ENCODE results near the gene TTC21A.

The TTC21A gene

GRCh38 chr3:39154280-39155021, 47.0 kb downstream of the TTC21A start (continued):
- no peak for TF ChIP-seq TCF7L2 (IDR thresholded peaks at IDR 0.05; ENCODE audit: borderline replicate concordance, low read depth, low read length)

GRCh38 chr3:39156421-39156820, 48.9 kb downstream of the TTC21A start:
- TF ChIP-seq ZNF837 (tag by site-specific recombination; IDR thresholded peaks at IDR 0.05) (no peak), ZBTB17 (tag by site-specific recombination; IDR thresholded peaks at IDR 0.05) (no peak), ZNF184 (tag by site-specific recombination; IDR thresholded peaks at IDR 0.05) (no peak), ZNF121 (tag by site-specific recombination; IDR thresholded peaks at IDR 0.05) (no peak), ZBTB26 (tag by site-specific recombination; optimal IDR thresholded peaks at IDR 0.05) (no peak), ZNF302 (tag by site-specific recombination; IDR thresholded peaks at IDR 0.05; ENCODE audit: low read depth) (no peak), INSM2 (tag by site-specific recombination; IDR thresholded peaks at IDR 0.05) (no peak), ZNF701 (tag by site-specific recombination; IDR thresholded peaks at IDR 0.05) (no peak), REST (tag by site-specific recombination; IDR thresholded peaks at IDR 0.05) (no peak), OVOL3 (tag by site-specific recombination; IDR thresholded peaks at IDR 0.05) (no peak), ZNF518A (tag by site-specific recombination; conservative IDR thresholded peaks at IDR 0.05; ENCODE audit: low read depth) (no peak), RBAK (tag by site-specific recombination; IDR thresholded peaks at IDR 0.05) (no peak), ZNF558 (tag by site-specific recombination; IDR thresholded peaks at IDR 0.05) (no peak), ZSCAN30 (tag by site-specific recombination; IDR thresholded peaks at IDR 0.05) (no peak)
- Histone ChIP-seq H3K27ac (ENCODE audit: extremely low read depth, low read depth, low read length) (no peak overlapping the region), H3K36me3 (ENCODE audit: control insufficient read depth in 2 of 2, insufficient read depth in 1 of 2, low read length in 2 of 2) (no peaks in the 10 kb centered on the region), H3K4me3 (ENCODE audit: low read depth, low read length) (no peak overlapping the region), H3K9me3 (ENCODE audit: control insufficient read depth, insufficient read depth, low read depth, low read length) (no peaks in the 10 kb centered on the region), H3K4me1 (ENCODE audit: control insufficient read depth, insufficient read depth, low read length) (peaks cover 6% of the 10 kb centered on the region)
- ChIA-PET CTCF (no interaction called here), POLR2A (no interaction called here)
